ENCODE data around the gene UNKL. TPM values are rescaled to one million over a fixed set of nuclear protein-coding genes. Genes with fewer than 3 reads are reported as not detected.

Gene UNKL
- total RNA-seq, 2 donors from 2014 or later, result 32.6 to 96.7 TPM

GRCh38 chr16:1333854-1334700 lies 80.4 kb downstream of the UNKL start:
- no peak for DNase-seq (ENCODE audit: low spot score)
- peak overlapping the region in 1 of 2 donors; percentile 73 for H3K27ac ChIP-seq
- H3K36me3 ChIP-seq, result no peaks in the 10 kb centered on the region
- peak overlapping the region; percentile 35 to 49 for H3K4me3 ChIP-seq
- no peaks in the 10 kb centered on the region for H3K9me3 ChIP-seq
- 3% methylated on average over 57 of the region's 78 CpGs for WGBS
- H3K27me3 ChIP-seq (replicated peaks; ENCODE audit: insufficient read depth), result no peaks in the 10 kb centered on the region
- no peak for TF ChIP-seq POLR2A (IDR thresholded peaks at IDR 0.05)
- no peak for TF ChIP-seq POLR2AphosphoS5 (IDR thresholded peaks at IDR 0.05)
- TF ChIP-seq CTCF (IDR thresholded peaks at IDR 0.05), result no peak
- H3K4me1 ChIP-seq (replicated peaks), result peaks cover 19% of the 10 kb centered on the region
- intact Hi-C loops (cut with DNase I), result no loop called here

GRCh38 chr16:1333149-1333812 lies 81.2 kb downstream of the UNKL start, which contains the start of gene BAIAP3:
Gene BAIAP3, plus strand, starts transcription at chr16:1333645. Its CDS starts 4,905 bp downstream, at chr16:1338550.
- DNase-seq (ENCODE audit: low spot score), result peak; percentile 64
- Histone ChIP-seq H3K27ac (peak within 1 kb of the TSS in 1 of 2 donors; percentile 73), H3K27me3 (replicated peaks; ENCODE audit: insufficient read depth) (no peaks in the 10 kb centered on the region), H3K4me3 (peak within 1 kb of the TSS; percentile 35 to 49), H3K9me3 (no peaks in the 10 kb centered on the region), H3K36me3 (no peaks in the 10 kb centered on the region), H3K4me1 (replicated peaks) (peaks cover 19% of the 10 kb centered on the region)
- intact Hi-C loops (cut with DNase I), result no loop called here
- WGBS, result 3% methylated on average over 19 of the region's 83 CpGs
- TF ChIP-seq POLR2A (IDR thresholded peaks at IDR 0.05) (peak; percentile 66), POLR2AphosphoS5 (IDR thresholded peaks at IDR 0.05) (no peak)

- Histone ChIP-seq H3K9me3 (no peaks in the 10 kb centered on the region), H3K36me3 (no peaks in the 10 kb centered on the region), H3K4me3 (peak overlapping the region; percentile 35 to 49), H3K4me1 (replicated peaks) (peaks cover 19% of the 10 kb centered on the region), H3K27ac (peak overlapping the region in 1 of 2 donors; percentile 73), H3K27me3 (replicated peaks; ENCODE audit: insufficient read depth) (no peaks in the 10 kb centered on the region)
- intact Hi-C loops (cut with DNase I), result no loop called here
- WGBS, result 18% methylated on average over 26 of the region's 26 CpGs
- TF ChIP-seq CTCF (IDR thresholded peaks at IDR 0.05), result no peak
- no peak for TF ChIP-seq POLR2A (IDR thresholded peaks at IDR 0.05)
- no peak for TF ChIP-seq POLR2AphosphoS5 (IDR thresholded peaks at IDR 0.05)
- DNase-seq (ENCODE audit: low spot score), result no peak
These were observed 81.8 kb downstream of the UNKL start for GRCh38 chr16:1332618-1333148.

- peak overlapping the region in 1 of 2 donors; percentile 49 for H3K4me3 ChIP-seq
- no peaks in the 10 kb centered on the region for H3K9me3 ChIP-seq
- H3K36me3 ChIP-seq, result no peaks in the 10 kb centered on the region
- intact Hi-C loops (cut with DNase I), result no loop called here
- H3K27me3 ChIP-seq (replicated peaks; ENCODE audit: insufficient read depth), result no peaks in the 10 kb centered on the region
- TF ChIP-seq CTCF (IDR thresholded peaks at IDR 0.05) (no peak), POLR2A (IDR thresholded peaks at IDR 0.05) (peak; percentile 22), POLR2AphosphoS5 (IDR thresholded peaks at IDR 0.05) (peak; percentile 28)
- peaks cover 19% of the 10 kb centered on the region for H3K4me1 ChIP-seq (replicated peaks)
- peak; percentile 58 for DNase-seq (ENCODE audit: low spot score)
- H3K27ac ChIP-seq, result peak overlapping the region; percentile 19 to 73
- 7% methylated on average over 31 of the region's 34 CpGs for WGBS
These were observed 82.5 kb downstream of the UNKL start for GRCh38 chr16:1331712-1332617.
